ENCODE data around the gene OR51I1.

DNA sequence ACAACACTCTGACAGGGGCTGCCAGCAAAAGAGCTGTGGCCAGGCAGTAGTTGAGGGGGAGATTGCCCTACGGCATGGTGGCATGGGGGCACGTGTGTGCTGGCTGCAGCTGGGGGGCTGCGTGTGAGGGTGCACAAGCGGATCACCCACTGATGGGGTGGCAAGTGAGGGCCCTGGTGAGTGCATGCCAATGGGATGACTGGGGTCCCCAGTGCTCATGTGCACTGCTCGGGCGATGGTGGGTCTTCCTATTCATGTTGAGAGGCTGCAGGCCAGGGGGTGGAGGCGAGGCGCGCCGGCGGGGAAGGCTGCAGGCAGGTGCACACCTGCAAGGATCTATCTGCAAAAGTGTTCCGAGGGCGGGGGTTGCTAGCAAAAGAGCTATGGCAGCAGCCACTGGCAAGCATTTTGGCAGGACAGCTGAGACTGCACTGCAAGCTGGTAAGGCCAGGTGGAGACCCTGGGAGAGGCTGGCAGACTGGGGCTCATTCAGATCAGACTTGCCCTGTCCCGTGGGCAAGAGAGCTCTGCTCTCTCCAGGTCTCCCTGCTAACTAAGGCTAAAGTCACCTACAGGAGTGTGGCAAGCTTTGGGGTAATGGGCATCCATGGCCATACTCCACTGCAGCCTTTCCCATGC is 19.8 kb upstream of the OR51I1 start:
- no peak for TF ChIP-seq CTCF (IDR thresholded peaks at IDR 0.05)
- no peak for TF ChIP-seq POLR2A (IDR thresholded peaks at IDR 0.05)
